Measurements from ENCODE around the gene PIAS2.

The PIAS2 gene

GRCh38 chr18:46946656-46947282, 29.5 kb upstream of the PIAS2 start:
- TF ChIP-seq CTCF (IDR thresholded peaks at IDR 0.05; ENCODE audit: control insufficient read depth, extremely low read depth, insufficient read depth): no peak
- DNase-seq (ENCODE audit: low read depth): no peak
- H3K4me3 ChIP-seq (ENCODE audit: low read depth, low read length): no peak overlapping the region

GRCh38 chr18:46942646-46943045, 25.3 kb upstream of the PIAS2 start:
- TF ChIP-seq CTCF (IDR thresholded peaks at IDR 0.05; ENCODE audit: control insufficient read depth, extremely low read depth, insufficient read depth): no peak
- H3K4me3 ChIP-seq (ENCODE audit: low read depth, low read length): no peak overlapping the region
- DNase-seq (ENCODE audit: low read depth): no peak

- TF ChIP-seq CTCF (IDR thresholded peaks at IDR 0.05; ENCODE audit: control insufficient read depth, extremely low read depth, insufficient read depth): no peak
- H3K4me3 ChIP-seq (ENCODE audit: low read depth, low read length): no peak overlapping the region
- no peak for DNase-seq (ENCODE audit: low read depth)
These were observed 22.8 kb upstream of the PIAS2 start for GRCh38 chr18:46939998-46940571.

GRCh38 chr18:46939337-46939963, 22.1 kb upstream of the PIAS2 start:
- no peak overlapping the region for H3K4me3 ChIP-seq (ENCODE audit: low read depth, low read length)
- TF ChIP-seq CTCF (IDR thresholded peaks at IDR 0.05; ENCODE audit: control insufficient read depth, extremely low read depth, insufficient read depth): no peak
- DNase-seq (ENCODE audit: low read depth): no peak

GRCh38 chr18:46920653-46921052, 3.3 kb upstream of the PIAS2 start:
- no peak for DNase-seq (ENCODE audit: low read depth)
- no peak for TF ChIP-seq CTCF (IDR thresholded peaks at IDR 0.05; ENCODE audit: control insufficient read depth, extremely low read depth, insufficient read depth)
- H3K4me3 ChIP-seq (ENCODE audit: low read depth, low read length): no peak overlapping the region

- no peak for TF ChIP-seq CTCF (IDR thresholded peaks at IDR 0.05; ENCODE audit: control insufficient read depth, extremely low read depth, insufficient read depth)
- DNase-seq (ENCODE audit: low read depth): no peak
- no peak overlapping the region for H3K4me3 ChIP-seq (ENCODE audit: low read depth, low read length)
These were observed 2.8 kb upstream of the PIAS2 start for GRCh38 chr18:46920067-46920466.
